Activated CD4-positive, alpha-beta T cell treated with anti-CD3 and anti-CD28 coated beads for 36 hours (primary cell): ENCODE data around the gene PPP1R13B. TPM values are rescaled to one million over a fixed set of nuclear protein-coding genes. Genes with fewer than 3 reads are reported as not detected.

Experiments
- ATAC-seq: fragments of 200-7000 bp; cut with Tn5 transposase; one replicate; pipeline ENCODE4 v1.10.0; 2021; ENCODE audit warnings: mild to moderate bottlenecking, moderate library complexity
- CTCF ChIA-PET: fragments of 350-600 bp; sonication (Branson Sonifier 250); formaldehyde crosslinking; loops from one replicate; lab custom pipeline; 2021; ENCODE audit warnings: antibody characterized with exemption; lab: Charles Lee
- POLR2A ChIA-PET: fragments of 350-600 bp; sonication (Branson Sonifier 250); formaldehyde crosslinking; loops from one replicate; lab custom pipeline; 2021; ENCODE audit warnings: antibody characterized with exemption, inconsistent platforms; lab: Charles Lee
- DNase-seq: peaks from one replicate; pipeline ENCODE4 v3.0.0-alpha.2; 2020
- H3K27ac Mint-ChIP-seq: one replicate; pipeline ENCODE4 v1.8.0; 2021; ENCODE audit warnings: mixed read lengths
- H3K27me3 Mint-ChIP-seq: one replicate; pipeline ENCODE4 v1.8.0; 2021; ENCODE audit warnings: mixed read lengths
- H3K36me3 Mint-ChIP-seq: one replicate; pipeline ENCODE4 v1.8.0; 2021; ENCODE audit warnings: low read depth, mixed read lengths
- H3K4me1 Mint-ChIP-seq: one replicate; pipeline ENCODE4 v1.8.0; 2021; ENCODE audit warnings: mixed read lengths
- H3K4me3 Mint-ChIP-seq: one replicate; pipeline ENCODE4 v1.8.0; 2021; ENCODE audit warnings: mild to moderate bottlenecking, moderate library complexity, mixed read lengths
- H3K9me3 Mint-ChIP-seq: one replicate; pipeline ENCODE4 v1.8.0; 2021; ENCODE audit warnings: low read depth, mixed read lengths
- intact Hi-C, 2 experiments: fragments of 100-400 bp; cut with DNase I in 1 of 2; cut with micrococcal nuclease in 1 of 2; formaldehyde crosslinking; loops; one replicate each; pipeline versions ENCODE4 v1.14.2 to v1.15.1; 2022 to 2024; cut with DNase I, micrococcal nuclease
- total RNA-seq, 2 experiments: library from RNA; stranded (reverse); gene quantifications; one replicate each; pipeline ENCODE4 v1.2.3, GENCODE V29; 2021

The PPP1R13B gene
- total RNA-seq, 2 experiments from 2014 or later = 9.3 to 10.3 TPM

DNA sequence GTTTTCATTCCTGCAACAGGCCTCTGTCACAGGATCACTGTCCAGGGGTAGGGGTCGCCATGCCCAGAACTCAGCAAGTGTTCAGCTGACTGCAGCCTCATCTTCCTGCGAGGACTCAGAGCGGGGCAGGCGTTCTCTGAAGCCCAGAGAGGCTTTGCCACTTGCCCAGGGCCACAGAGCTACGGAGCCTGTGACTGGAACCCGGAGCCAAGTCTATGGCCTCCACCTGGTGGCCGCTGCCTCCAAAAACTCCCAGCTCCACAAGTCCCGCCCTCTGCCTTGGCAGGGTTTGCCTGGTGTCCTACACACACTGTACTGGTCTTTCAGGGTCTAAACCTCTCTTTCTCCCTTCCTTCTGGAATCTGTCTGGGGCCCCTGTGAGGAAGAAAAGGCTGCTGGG is 8.7 kb upstream of the PPP1R13B start:
- no peak for ATAC-seq
- H3K4me1 Mint-ChIP-seq = peaks cover 7% of the 10 kb centered on the region
- intact Hi-C loops = no loop called here
- H3K4me3 Mint-ChIP-seq = no peak overlapping the region
- no peaks in the 10 kb centered on the region for H3K9me3 Mint-ChIP-seq
- POLR2A ChIA-PET = no interaction called here
- no peak for DNase-seq
- no peak overlapping the region for H3K27ac Mint-ChIP-seq
- no peaks in the 10 kb centered on the region for H3K36me3 Mint-ChIP-seq
- H3K27me3 Mint-ChIP-seq = no peaks in the 10 kb centered on the region
- CTCF ChIA-PET = interaction anchor here (0.7 to 0.9 kb wide), 2 partner anchors 50 to 176 kb away, joined by 3 read pairs; no protein-coding TSS in a partner anchor

DNA sequence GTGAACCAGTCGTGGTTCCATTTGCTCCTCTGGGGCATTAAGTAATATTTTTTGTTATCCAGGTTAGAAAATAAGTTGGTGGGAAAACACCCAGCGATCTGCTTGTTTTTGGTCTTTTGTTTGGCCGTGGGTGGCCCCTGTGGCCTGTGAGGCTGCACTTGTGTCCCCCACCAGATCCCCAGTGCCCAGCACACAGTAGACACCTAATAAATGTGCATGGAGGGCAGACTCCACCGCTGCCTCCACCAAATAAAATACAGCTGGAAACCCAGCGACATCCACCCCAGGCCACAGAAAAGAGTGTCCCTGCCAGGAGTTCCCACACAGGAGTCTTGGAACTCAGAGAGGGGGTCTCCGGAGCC is 8.3 kb upstream of the PPP1R13B start:
- H3K36me3 Mint-ChIP-seq = no peaks in the 10 kb centered on the region
- no peak overlapping the region for H3K27ac Mint-ChIP-seq
- DNase-seq = no peak
- no peak overlapping the region for H3K4me3 Mint-ChIP-seq
- peaks cover 7% of the 10 kb centered on the region for H3K4me1 Mint-ChIP-seq
- ATAC-seq = no peak
- no peaks in the 10 kb centered on the region for H3K9me3 Mint-ChIP-seq
- H3K27me3 Mint-ChIP-seq = no peaks in the 10 kb centered on the region
- CTCF ChIA-PET = interaction anchor here (0.7 to 0.9 kb wide), 2 partner anchors 51 to 175 kb away, joined by 3 read pairs; no protein-coding TSS in a partner anchor
- POLR2A ChIA-PET = no interaction called here
- intact Hi-C loops = no loop called here

DNA sequence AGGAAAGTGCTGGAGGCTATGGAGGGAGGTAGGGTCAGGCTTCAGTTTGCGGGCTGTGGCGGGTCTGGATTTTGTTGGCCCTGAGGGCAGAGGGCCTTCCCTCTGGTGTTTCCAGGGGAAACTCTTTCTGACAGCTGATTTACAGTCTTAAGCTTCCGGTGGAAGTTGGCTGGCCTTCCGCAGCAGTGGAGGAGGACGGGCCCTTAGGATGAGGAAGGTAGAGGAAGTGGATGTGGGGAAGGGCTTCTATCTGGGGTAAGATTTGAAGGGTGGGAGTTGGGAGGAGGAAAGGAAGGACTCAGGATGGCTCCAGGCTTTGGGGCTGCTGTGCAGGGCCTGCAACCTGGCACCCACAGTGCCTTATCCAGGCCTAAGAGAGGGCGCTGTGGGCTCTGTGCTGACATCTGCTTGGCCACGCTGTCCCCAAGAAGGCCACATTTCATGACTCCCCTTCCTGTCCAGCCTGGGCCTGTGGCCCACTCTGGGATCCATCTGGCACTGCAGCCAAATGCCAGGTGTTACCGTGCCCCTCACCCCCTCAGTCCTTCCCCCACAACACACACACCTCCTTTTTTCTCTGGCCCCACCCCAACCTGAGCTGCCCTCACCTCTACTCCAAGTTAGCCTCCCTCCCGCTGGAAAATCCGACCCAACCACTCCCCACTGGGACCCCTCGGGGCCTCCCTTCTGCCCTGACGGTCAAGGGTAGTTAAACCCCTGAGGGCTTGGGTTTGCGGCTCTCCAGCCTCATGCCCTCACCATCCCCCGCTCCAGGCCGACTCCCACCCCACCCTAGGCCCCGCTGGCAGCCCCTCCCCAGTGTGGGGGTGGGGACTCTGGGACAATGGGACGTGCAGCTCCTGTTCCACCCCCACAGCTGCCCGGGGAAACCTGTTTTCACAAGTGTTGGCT is 7.7 kb upstream of the PPP1R13B start:
- Mint-ChIP-seq H3K27ac (peak overlapping the region; percentile 9), H3K27me3 (no peaks in the 10 kb centered on the region), H3K4me3 (no peak overlapping the region), H3K4me1 (peaks cover 7% of the 10 kb centered on the region), H3K36me3 (no peaks in the 10 kb centered on the region), H3K9me3 (no peaks in the 10 kb centered on the region)
- intact Hi-C loops = no loop called here
- CTCF ChIA-PET = interaction anchor here (0.6 to 0.8 kb wide), 2 partner anchors 46 to 1070 kb away, joined by 3 read pairs; no protein-coding TSS in a partner anchor
- POLR2A ChIA-PET = no interaction called here
- ATAC-seq = no peak
- DNase-seq = no peak

DNA sequence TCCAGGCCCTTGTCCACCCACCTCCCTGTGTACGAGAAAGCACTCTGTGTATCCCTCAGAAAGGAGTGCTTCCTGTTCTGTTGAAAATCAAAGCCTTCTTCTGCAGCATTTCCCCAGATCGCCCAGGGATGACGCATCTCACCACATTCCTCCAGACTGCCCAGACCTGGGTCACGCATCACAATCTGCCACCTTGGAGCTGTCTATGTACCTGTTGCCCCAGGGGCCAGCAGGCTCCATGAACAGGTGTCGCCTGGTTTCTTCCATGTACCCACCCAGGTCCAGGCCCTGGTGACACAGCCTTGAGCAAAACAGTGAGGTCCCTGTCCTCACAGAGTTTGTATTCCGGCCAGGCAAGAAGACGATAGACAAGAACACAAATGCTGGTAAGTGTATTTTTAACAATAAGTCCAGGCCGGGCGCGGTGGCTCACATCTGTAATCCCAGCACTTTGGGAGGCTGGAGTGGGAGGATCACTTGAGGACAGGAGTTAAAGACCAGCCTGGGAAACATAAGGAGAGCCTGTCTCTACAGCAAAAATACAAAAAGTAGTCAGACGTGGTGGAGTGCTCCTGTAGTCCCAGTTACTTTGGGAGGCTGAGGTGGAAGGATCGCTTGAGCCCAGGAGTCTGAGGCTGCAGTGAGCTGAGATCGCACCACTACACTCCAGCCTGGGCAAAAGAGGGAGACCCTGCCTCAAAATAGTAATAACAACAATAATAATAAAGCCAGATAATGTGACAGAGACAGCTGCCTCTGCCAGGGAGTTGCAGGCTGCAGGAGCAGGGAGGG is 6.8 kb upstream of the PPP1R13B start:
- no peak for ATAC-seq
- CTCF ChIA-PET = interaction anchor here (0.8 kb wide), 1 partner anchor 47 kb away, joined by 3 read pairs; no protein-coding TSS in a partner anchor

DNA sequence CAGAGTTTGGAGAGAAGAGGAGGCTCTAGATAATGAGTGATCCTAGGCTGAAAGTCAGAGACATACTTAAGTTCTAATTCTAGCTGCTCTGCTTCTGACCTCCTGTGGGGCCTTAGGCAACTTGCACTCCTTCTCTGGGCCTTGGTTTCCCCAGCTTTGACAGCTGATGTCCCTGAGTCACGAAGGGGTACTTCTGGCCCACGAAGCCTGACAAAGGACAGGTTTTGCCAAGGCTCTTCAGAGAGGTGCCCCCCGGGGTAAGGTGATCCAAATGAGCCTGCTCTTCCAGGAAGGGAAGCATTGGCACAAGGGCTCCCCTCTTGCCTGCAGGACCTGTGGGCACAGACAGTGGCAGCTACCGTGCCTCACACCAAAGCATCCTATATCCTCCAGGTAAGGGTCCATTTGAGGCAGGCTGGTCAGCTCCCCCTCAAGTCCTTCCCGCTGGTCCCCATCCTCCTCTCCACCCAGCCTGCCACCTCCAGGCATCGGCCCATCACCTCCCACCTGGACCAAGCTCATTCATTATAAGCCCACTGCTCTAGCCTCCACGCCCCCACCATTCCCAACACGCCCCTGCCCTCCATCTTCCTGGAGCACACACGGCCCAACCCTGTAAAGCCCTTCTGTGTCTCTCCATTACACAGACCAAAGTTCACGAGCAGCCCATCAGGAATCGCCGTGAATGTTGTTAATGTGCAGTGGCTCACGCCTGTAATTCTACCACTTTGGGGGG is 1.9 kb upstream of the PPP1R13B start:
- ATAC-seq (no peak), DNase-seq (no peak)
- CTCF ChIA-PET = interaction anchor here (0.7 to 0.9 kb wide), 2 partner anchors 11 to 774 kb away, joined by 3 to 4 read pairs; no protein-coding TSS in a partner anchor
- H3K36me3 Mint-ChIP-seq = no peaks in the 10 kb centered on the region
- peaks cover 16% of the 10 kb centered on the region for H3K4me1 Mint-ChIP-seq
- POLR2A ChIA-PET = no interaction called here
- intact Hi-C loops = loop anchor here in 1 of 2 experiments (5.0 to 10.0 kb wide), 2 partner anchors 1175 to 1762 kb away; partner anchors contain the start of genes CDCA4 and HSP90AA1
- no peaks in the 10 kb centered on the region for H3K9me3 Mint-ChIP-seq
- H3K4me3 Mint-ChIP-seq = peak overlapping the region; percentile 65
- no peak overlapping the region for H3K27ac Mint-ChIP-seq
- H3K27me3 Mint-ChIP-seq = peaks cover 5% of the 10 kb centered on the region

More for the DNA sequence above, 6.8 kb upstream of the PPP1R13B start:
- Mint-ChIP-seq H3K4me1 (peaks cover 7% of the 10 kb centered on the region), H3K27me3 (no peaks in the 10 kb centered on the region), H3K27ac (no peak overlapping the region), H3K4me3 (no peak overlapping the region), H3K9me3 (no peaks in the 10 kb centered on the region), H3K36me3 (no peaks in the 10 kb centered on the region)
- intact Hi-C loops = no loop called here
- DNase-seq = no peak
- POLR2A ChIA-PET = no interaction called here

DNA sequence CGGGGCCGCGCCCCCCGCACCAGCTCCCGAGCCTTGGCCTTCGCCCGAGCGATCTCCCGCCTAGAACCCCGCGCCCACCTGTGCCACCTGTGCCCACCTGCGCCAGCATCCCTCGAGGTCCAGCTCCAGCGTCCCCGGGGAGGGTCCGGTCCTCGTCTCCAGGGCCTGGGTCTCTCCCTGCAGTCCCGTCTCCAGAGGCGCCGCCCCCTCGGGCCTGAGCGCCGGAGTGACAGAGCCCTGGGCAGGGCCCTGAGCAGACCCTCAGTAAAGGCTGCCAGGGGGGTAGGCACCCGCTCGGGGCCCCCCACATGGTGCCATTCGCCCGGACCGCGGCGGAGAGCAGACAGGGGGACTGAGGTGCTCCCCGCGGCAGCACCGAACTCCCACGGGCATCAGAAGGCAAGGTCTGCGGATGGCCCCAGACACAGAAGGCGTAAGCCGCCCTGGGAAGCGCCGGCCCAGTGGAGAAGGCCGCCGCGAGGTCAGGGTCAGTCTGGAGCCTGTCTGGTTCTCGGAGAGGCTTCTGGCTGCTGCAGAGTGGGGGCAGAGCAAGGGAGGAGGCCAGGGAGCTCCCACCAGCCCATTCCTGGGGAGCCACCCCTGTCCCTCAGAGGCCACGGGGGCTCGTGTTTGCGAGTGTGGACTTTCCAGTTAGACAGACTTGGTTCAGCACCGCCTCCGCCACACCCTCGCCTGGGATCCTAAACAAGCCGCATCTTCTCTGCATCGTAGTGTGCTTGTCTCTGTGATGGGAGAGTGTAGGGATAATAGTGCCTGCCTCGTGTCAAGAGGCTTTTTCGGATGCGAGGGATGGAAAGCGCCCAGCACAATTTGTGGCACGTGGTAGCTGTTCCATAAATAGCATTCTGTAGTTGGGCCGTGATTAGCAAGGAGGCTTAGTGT is 1.1 kb upstream of the PPP1R13B start:
- H3K4me1 Mint-ChIP-seq = peaks cover 16% of the 10 kb centered on the region
- no peaks in the 10 kb centered on the region for H3K36me3 Mint-ChIP-seq
- H3K27me3 Mint-ChIP-seq = peaks cover 5% of the 10 kb centered on the region
- no peak overlapping the region for H3K27ac Mint-ChIP-seq
- CTCF ChIA-PET = interaction anchor here (0.7 to 0.9 kb wide), 2 partner anchors 12 to 773 kb away, joined by 3 to 4 read pairs; no protein-coding TSS in a partner anchor
- intact Hi-C loops = loop anchor here in 1 of 2 experiments (5.0 to 10.0 kb wide), 2 partner anchors 1176 to 1761 kb away; partner anchors contain the start of genes CDCA4 and HSP90AA1
- peak overlapping the region; percentile 65 for H3K4me3 Mint-ChIP-seq
- POLR2A ChIA-PET = no interaction called here
- H3K9me3 Mint-ChIP-seq = no peaks in the 10 kb centered on the region
- ATAC-seq = no peak
- peak; percentile 13 for DNase-seq

DNA sequence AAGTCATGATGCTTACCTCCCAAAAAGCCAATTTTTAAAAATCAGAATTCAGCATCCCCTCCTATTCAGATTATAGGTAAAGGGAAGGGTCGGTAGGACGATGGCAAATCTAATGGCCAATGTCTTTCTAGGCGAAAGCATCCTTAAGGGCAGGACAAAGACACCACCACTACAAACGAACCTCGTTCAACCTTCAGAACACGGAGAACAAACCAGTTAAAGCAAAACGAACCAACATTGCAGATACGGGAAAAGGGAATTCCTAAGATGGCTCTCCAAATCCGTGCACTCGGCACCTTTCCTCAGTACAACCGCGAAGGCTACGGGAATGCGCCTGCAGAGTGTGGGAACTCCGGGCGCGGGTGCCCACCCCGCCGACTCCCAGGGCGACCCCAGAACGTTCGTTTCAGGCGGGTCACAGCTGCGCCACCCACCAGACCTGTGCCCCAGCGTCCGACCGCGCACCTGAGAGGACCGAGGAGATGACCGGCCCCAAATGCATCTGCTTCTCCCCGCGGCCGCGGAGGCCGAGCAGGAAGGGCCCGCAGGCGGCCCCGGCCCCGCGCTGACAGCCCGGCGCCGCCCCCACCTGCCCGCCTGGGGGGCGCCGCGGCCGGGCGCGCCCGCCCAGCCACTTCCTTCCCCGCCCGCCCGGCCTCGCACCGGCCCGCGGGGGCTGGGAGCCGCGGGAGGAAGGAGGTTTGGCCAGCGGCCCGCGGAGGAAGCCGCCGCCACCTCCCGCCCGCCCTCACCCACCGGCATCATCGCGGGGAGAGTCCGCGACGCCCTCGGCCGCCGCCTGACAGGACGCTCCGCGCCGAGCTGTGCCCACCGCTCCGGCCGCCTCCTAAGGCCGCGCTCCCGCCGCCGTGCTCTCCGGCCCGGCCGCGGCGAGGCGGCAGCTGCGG is 578 bp downstream of the PPP1R13B start:
- CTCF ChIA-PET = interaction anchor here (1.2 kb wide), 1 partner anchor 42 kb away, joined by 5 read pairs; no protein-coding TSS in a partner anchor

DNA sequence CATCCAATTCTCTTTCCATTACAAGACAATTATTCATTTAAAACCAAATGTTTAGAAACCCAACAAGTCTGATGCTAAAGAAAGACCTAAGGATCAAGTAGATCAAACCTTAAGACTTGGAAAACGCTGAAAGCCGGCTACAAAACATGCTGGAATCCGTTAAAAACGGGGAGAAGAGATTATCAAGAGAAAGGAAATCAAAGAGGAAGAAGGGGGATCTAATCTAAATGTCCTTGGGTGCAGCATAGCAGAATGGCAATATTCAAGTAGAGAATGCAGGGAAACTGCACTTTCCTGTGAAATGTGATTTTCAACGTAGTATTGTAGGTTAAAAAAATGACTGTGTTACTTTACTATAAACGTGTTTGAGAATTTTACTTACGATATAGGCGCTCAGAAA is 1.3 kb downstream of the PPP1R13B start:
- H3K4me1 Mint-ChIP-seq = peaks cover 16% of the 10 kb centered on the region
- peaks cover 5% of the 10 kb centered on the region for H3K27me3 Mint-ChIP-seq
- no peaks in the 10 kb centered on the region for H3K36me3 Mint-ChIP-seq
- POLR2A ChIA-PET = interaction anchor here (0.6 kb wide), 1 partner anchor 99 kb away, joined by 7 read pairs; no protein-coding TSS in a partner anchor
- DNase-seq (no peak), ATAC-seq (no peak)
- no peaks in the 10 kb centered on the region for H3K9me3 Mint-ChIP-seq
- peak overlapping the region; percentile 38 for H3K27ac Mint-ChIP-seq
- CTCF ChIA-PET = interaction anchor here (1.2 kb wide), 1 partner anchor 42 kb away, joined by 5 read pairs; no protein-coding TSS in a partner anchor
- H3K4me3 Mint-ChIP-seq = peak overlapping the region; percentile 76
- intact Hi-C loops = loop anchor here in 1 of 2 experiments (2.0 to 10.0 kb wide), 4 partner anchors 37 to 1759 kb away; partner anchors contain the start of genes CDCA4, EIF5 and HSP90AA1

More for the DNA sequence above, 578 bp downstream of the PPP1R13B start:
- ATAC-seq (peak; percentile 28), DNase-seq (peak; percentile 46)
- H3K27ac Mint-ChIP-seq = peak overlapping the region; percentile 38
- no peaks in the 10 kb centered on the region for H3K36me3 Mint-ChIP-seq
- peaks cover 16% of the 10 kb centered on the region for H3K4me1 Mint-ChIP-seq
- no peaks in the 10 kb centered on the region for H3K9me3 Mint-ChIP-seq
- intact Hi-C loops = loop anchor here in 1 of 2 experiments (1.0 to 10.0 kb wide), 9 partner anchors 26 to 1759 kb away; partner anchors contain the start of genes BAG5, CDCA4, COA8 and EIF5
- peaks cover 5% of the 10 kb centered on the region for H3K27me3 Mint-ChIP-seq
- POLR2A ChIA-PET = interaction anchor here (0.6 kb wide), 1 partner anchor 100 kb away, joined by 7 read pairs; no protein-coding TSS in a partner anchor
- H3K4me3 Mint-ChIP-seq = peak overlapping the region; percentile 76

DNA sequence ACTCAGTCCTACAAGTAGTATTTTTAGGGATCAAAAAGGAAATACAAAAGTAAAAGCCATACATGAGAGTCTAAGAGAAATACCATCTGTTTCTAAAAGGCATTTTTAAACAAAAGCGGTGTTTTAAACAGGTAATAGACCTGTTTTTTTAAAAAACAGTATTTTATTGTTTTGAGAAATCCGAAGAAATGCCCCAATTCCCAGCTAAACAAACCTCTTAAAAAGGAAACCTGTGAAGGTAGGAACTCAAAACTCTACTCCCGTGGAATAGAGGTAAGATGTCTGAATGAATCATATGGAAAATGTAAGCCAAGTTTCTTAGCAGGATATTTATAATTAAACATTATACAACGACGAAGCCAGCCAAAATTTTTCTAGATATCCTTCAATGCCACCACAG is 2.0 kb downstream of the PPP1R13B start:
- no peak for DNase-seq
- ATAC-seq = no peak
- peaks cover 5% of the 10 kb centered on the region for H3K27me3 Mint-ChIP-seq
- no peaks in the 10 kb centered on the region for H3K36me3 Mint-ChIP-seq
- ChIA-PET POLR2A (no interaction called here), CTCF (interaction anchor here (1.1 to 1.2 kb wide), 2 partner anchors 37 to 41 kb away, joined by 5 read pairs; no protein-coding TSS in a partner anchor)
- intact Hi-C loops = loop anchor here in 1 of 2 experiments (5.0 to 10.0 kb wide), 2 partner anchors 1179 to 1758 kb away; partner anchors contain the start of genes CDCA4 and HSP90AA1
- H3K4me3 Mint-ChIP-seq = no peak overlapping the region
- H3K4me1 Mint-ChIP-seq = peaks cover 16% of the 10 kb centered on the region
- H3K9me3 Mint-ChIP-seq = no peaks in the 10 kb centered on the region
- H3K27ac Mint-ChIP-seq = no peak overlapping the region
